IMR-90 (cell line): Measurements from ENCODE around the gene PET100. TPM values are rescaled to one million over a fixed set of nuclear protein-coding genes. Genes with fewer than 3 reads are reported as not detected.

Source experiments
- ATAC-seq: fragments of 200-7000 bp; cut with Tn5 transposase; 2 replicates; pipeline ENCODE4 v1.9.1; 2020; ENCODE audit warnings: low read depth, mild to moderate bottlenecking, moderate library complexity
- BruUV-seq: library from RNA; stranded (reverse); fragments of 400-500 nt; replicated peaks from 2 replicates; lab custom pipeline; 2021; lab: Mats Ljungman, UMichigan
- CTCF ChIA-PET: fragments of 300-600 bp; formaldehyde crosslinking; extraction: SDS; loops from one replicate; lab custom pipeline; 2021; ENCODE audit warnings: antibody characterized with exemption; lab: Yijun Ruan, JAX
- POLR2A ChIA-PET: fragments of 300-600 bp; sonication (Branson Sonifier 250); formaldehyde crosslinking; loops from one replicate; lab custom pipeline; 2022; ENCODE audit warnings: antibody characterized with exemption; ENCODE audit not compliant: unreplicated experiment; lab: Charles Lee
- DNase-seq: peaks from one replicate; pipeline ENCODE4 v3.0.0; 2013
- H2AFZ ChIP-seq: replicated peaks from 2 replicates; pipeline ENCODE3; 2013; ENCODE audit warnings: low read length, mild to moderate bottlenecking; ENCODE audit not compliant: poor library complexity
- H2AK5ac ChIP-seq: 2 replicates; pipeline ENCODE4 v1.6.1; 2013; ENCODE audit warnings: low read depth, low read length, inconsistent platforms
- H2AK9ac ChIP-seq: replicated peaks from 2 replicates; pipeline ENCODE3; 2013; ENCODE audit warnings: mild to moderate bottlenecking, low read depth, low read length, moderate library complexity; ENCODE audit not compliant: poor library complexity
- H2BK120ac ChIP-seq: 2 replicates; pipeline ENCODE4 v1.6.1; 2013; ENCODE audit warnings: low read depth, low read length, inconsistent platforms
- H2BK15ac ChIP-seq: 3 replicates; pipeline ENCODE4 v1.6.1; 2013; ENCODE audit warnings: low read depth, low read length, inconsistent platforms
- H2BK20ac ChIP-seq: 2 replicates; pipeline ENCODE4 v1.6.1; 2013; ENCODE audit warnings: low read depth, mild to moderate bottlenecking, inconsistent platforms, low read length, moderate library complexity
- H2BK5ac ChIP-seq: 2 replicates; pipeline ENCODE4 v1.6.1; 2013; ENCODE audit warnings: mild to moderate bottlenecking, low read depth, low read length, inconsistent platforms; ENCODE audit not compliant: poor library complexity, severe bottlenecking
- H3K14ac ChIP-seq: replicated peaks from 2 replicates; pipeline ENCODE4 v1.6.1; 2013; ENCODE audit warnings: low read depth, low read length, inconsistent platforms
- H3K18ac ChIP-seq: 2 replicates; pipeline ENCODE4 v1.6.1; 2013; ENCODE audit warnings: low read depth, low read length, control low read depth
- H3K23ac ChIP-seq: 2 replicates; pipeline ENCODE4 v1.6.1; 2013; ENCODE audit warnings: low read depth, low read length, inconsistent platforms
- H3K27ac ChIP-seq: 2 replicates; pipeline ENCODE4 v1.5.1; 2013; ENCODE audit warnings: mild to moderate bottlenecking, control low read depth, low read length; ENCODE audit not compliant: insufficient read depth
- H3K27me3 ChIP-seq: 2 replicates; pipeline ENCODE4 v1.6.1; 2013; ENCODE audit warnings: low read length; ENCODE audit not compliant: control insufficient read depth, insufficient read depth
- H3K36me3 ChIP-seq: 2 replicates; pipeline ENCODE4 v1.6.1; 2013; ENCODE audit warnings: low read length, mixed read lengths; ENCODE audit not compliant: control insufficient read depth, insufficient read depth
- H3K4ac ChIP-seq: 2 replicates; pipeline ENCODE4 v1.6.1; 2013; ENCODE audit warnings: low read depth, low read length, inconsistent platforms
- H3K4me1 ChIP-seq: 2 replicates; pipeline ENCODE4 v1.6.1; 2013; ENCODE audit warnings: low read length, mixed read lengths; ENCODE audit not compliant: control insufficient read depth, insufficient read depth
- H3K4me2 ChIP-seq: 2 replicates; pipeline ENCODE4 v1.6.1; 2013; ENCODE audit warnings: low read depth, mild to moderate bottlenecking, control low read depth, low read length, moderate library complexity
- H3K4me3 ChIP-seq: 2 replicates; pipeline ENCODE4 v1.5.1; 2013; ENCODE audit warnings: low read depth, mild to moderate bottlenecking, control low read depth, low read length, moderate library complexity; ENCODE audit not compliant: insufficient read depth
- H3K56ac ChIP-seq: 2 replicates; pipeline ENCODE4 v1.6.1; 2013; ENCODE audit warnings: low read length, inconsistent platforms; ENCODE audit not compliant: insufficient read depth; ENCODE audit errors: extremely low read depth
- H3K79me1 ChIP-seq, 2 experiments: 2 replicates each; pipeline ENCODE4 v1.6.1; 2013; ENCODE audit warnings: low read length in 2 of 2, inconsistent platforms in 1 of 2, low read depth in 1 of 2
- H3K9ac ChIP-seq: 2 replicates; pipeline ENCODE4 v1.6.1; 2013; ENCODE audit warnings: low read depth, low read length, control low read depth
- H3K9me1 ChIP-seq: 2 replicates; pipeline ENCODE4 v1.6.1; 2013; ENCODE audit warnings: low read length, inconsistent platforms; ENCODE audit not compliant: insufficient read depth
- H3K9me3 ChIP-seq: 2 replicates; pipeline ENCODE4 v1.6.1; 2013; ENCODE audit warnings: low read length; ENCODE audit not compliant: control insufficient read depth, insufficient read depth
- H4K20me1 ChIP-seq: 2 replicates; pipeline ENCODE4 v1.6.1; 2013; ENCODE audit warnings: low read length, inconsistent platforms; ENCODE audit not compliant: insufficient read depth
- H4K5ac ChIP-seq: 2 replicates; pipeline ENCODE4 v1.6.1; 2013; ENCODE audit warnings: mild to moderate bottlenecking, low read depth, low read length, control low read depth
- H4K8ac ChIP-seq, 2 experiments: 2 replicates each; pipeline ENCODE4 v1.6.1; 2013; ENCODE audit warnings: low read depth in 2 of 2, low read length in 2 of 2, control low read depth in 1 of 2, inconsistent platforms in 1 of 2
- H4K91ac ChIP-seq: 2 replicates; pipeline ENCODE4 v1.6.1; 2013; ENCODE audit warnings: low read depth, low read length, inconsistent platforms; ENCODE audit not compliant: insufficient read depth
- CEBPB ChIP-seq: IDR thresholded peaks from 2 replicates; pipeline ENCODE4 v1.6.1; 2012; ENCODE audit warnings: low read depth, low read length, improper control_type of control experiment
- MAZ ChIP-seq: IDR thresholded peaks from 2 replicates; pipeline ENCODE4 v1.6.1; 2012; ENCODE audit warnings: low read depth, mild to moderate bottlenecking, low read length, improper control_type of control experiment, moderate library complexity, borderline replicate concordance
- POLR2A ChIP-seq: IDR thresholded peaks from 2 replicates; pipeline ENCODE4 v1.6.1; 2012; ENCODE audit warnings: mild to moderate bottlenecking, low read depth, low read length
- RCOR1 ChIP-seq: IDR thresholded peaks from 2 replicates; pipeline ENCODE4 v1.6.1; 2012; ENCODE audit warnings: mild to moderate bottlenecking, low read length, improper control_type of control experiment; ENCODE audit not compliant: insufficient replicate concordance
- WGBS, 2 experiments: methylation state at CpG; one replicate each; pipeline versions ENCODE4 v1.1.5 to v1.1.7; 2013; ENCODE audit warnings: missing lambda C conversion rate in 2 of 2; ENCODE audit not compliant: insufficient read length in 1 of 2; ENCODE audit errors: extremely low coverage in 2 of 2; 5-methylcytosine and 5-hydroxymethylcytosine counted together
- dilution Hi-C: fragments of 300-500 bp; cut with HindIII; formaldehyde crosslinking; loops from one replicate; pipeline ENCODE4 v1.14.3; 2018; ENCODE audit warnings: low sequenced_read_pairs; ENCODE audit not compliant: unreplicated experiment
- in situ Hi-C: fragments of 300-500 bp; cut with MboI; formaldehyde crosslinking; loops from 3 replicates; pipeline ENCODE4 v1.14.3; 2019; ENCODE audit warnings: low sequenced_read_pairs, inconsistent platforms, mixed read lengths
- intact Hi-C: fragments of 100-400 bp; cut with micrococcal nuclease; formaldehyde crosslinking; loops from 2 replicates; pipeline ENCODE4 v1.10.0; 2022
- polyA plus RNA-seq, 3 experiments: library from polyadenylated mRNA; depleted of rRNA; stranded (reverse); fragments of >200 nt; gene quantifications; 2 replicates each; pipeline ENCODE4 v1.2.3, GENCODE V29; 2012; ENCODE audit warnings: low replicate concordance in 1 of 3
- total RNA-seq: library from RNA; depleted of rRNA; stranded (reverse); fragments of >200 nt; gene quantifications from 2 replicates; pipeline ENCODE4 v1.2.3, GENCODE V29; 2012

PET100 gene
- total and polyA plus RNA-seq, 2 of the 4 experiments (the other 2 are of a cell fraction): 1.4 to 31.4 TPM

DNA sequence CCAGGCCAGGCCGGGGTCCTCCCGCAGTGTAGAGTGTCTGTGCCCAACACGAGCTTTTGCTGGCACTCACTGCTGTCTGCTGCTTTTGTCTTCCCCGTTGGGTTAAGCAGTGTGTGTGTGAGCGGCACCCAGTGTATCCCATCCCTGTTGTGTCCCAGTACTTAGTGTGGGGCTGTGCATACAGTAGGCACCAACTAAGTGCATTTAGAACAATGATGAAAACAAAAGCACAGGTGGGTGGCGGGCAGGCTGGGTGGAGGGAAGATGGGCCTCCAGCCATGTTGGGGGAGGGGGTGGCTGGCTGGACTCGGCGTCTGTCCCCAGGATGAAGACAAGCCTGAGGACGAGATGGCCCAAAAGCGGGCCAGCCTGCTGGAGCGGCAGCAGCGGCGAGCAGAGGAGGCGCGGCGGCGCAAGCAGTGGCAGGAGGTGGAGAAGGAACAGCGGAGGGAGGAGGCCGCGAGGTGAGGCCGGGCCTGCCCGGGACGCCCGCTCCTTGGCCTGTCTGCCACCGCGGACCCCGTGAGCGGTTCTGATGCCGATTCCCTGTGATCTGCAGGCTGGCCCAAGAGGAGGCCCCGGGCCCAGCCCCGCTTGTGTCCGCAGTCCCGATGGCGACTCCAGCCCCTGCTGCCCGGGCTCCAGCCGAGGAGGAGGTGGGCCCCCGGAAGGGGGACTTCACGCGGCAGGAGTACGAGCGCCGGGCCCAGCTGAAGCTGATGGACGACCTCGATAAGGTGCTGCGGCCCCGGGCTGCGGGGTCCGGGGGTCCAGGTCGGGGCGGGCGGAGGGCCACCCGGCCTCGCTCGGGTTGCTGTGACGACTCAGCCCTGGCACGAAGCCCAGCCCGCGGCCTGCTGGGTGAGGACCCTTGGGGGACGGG lies 14.5 kb upstream of the PET100 start:
- H3K18ac ChIP-seq: no peak overlapping the region
- no peak overlapping the region for H3K14ac ChIP-seq
- no peak overlapping the region for H2AK9ac ChIP-seq
- no peak overlapping the region for H2BK5ac ChIP-seq
- no peak overlapping the region for H4K5ac ChIP-seq
- no peaks in the 10 kb centered on the region for H4K20me1 ChIP-seq
- no peak overlapping the region for H4K8ac ChIP-seq
- no peak overlapping the region for H3K27ac ChIP-seq
- H3K9me3 ChIP-seq: no peaks in the 10 kb centered on the region
- no peak overlapping the region for H3K9ac ChIP-seq
- WGBS, 2 experiments: 68% methylated on average over 16 of the region's 59 CpGs; no CpG with 5 or more reads in 1 of the 2 experiments
- no peak overlapping the region for H2BK120ac ChIP-seq
- no peak overlapping the region for H3K4me2 ChIP-seq
- DNase-seq: no peak
- no peak for ATAC-seq
- no peak overlapping the region for H4K91ac ChIP-seq
- no peaks in the 10 kb centered on the region for H3K9me1 ChIP-seq
- H3K23ac ChIP-seq: no peak overlapping the region
- dilution Hi-C loops: no loop called here
- intact Hi-C loops: no loop called here
- no peak overlapping the region for H3K56ac ChIP-seq
- H3K79me1 ChIP-seq: no peaks in the 10 kb centered on the region
- no peak overlapping the region for H2BK20ac ChIP-seq
- in situ Hi-C loops: no loop called here
- H3K27me3 ChIP-seq: no peaks in the 10 kb centered on the region
- CTCF ChIA-PET: no interaction called here
- H2AK5ac ChIP-seq: no peak overlapping the region
- peaks cover 22% of the 10 kb centered on the region for H3K36me3 ChIP-seq
- H3K4ac ChIP-seq: no peak overlapping the region
- no peak overlapping the region for H2BK15ac ChIP-seq
- BruUV-seq: no TSS peak
- H2AFZ ChIP-seq: no peak overlapping the region
- no peaks in the 10 kb centered on the region for H3K4me1 ChIP-seq
- no peak for TF ChIP-seq RCOR1
- TF ChIP-seq POLR2A: no peak
- TF ChIP-seq CEBPB: no peak
- TF ChIP-seq MAZ: no peak
- POLR2A ChIA-PET: no interaction called here
- no peak overlapping the region for H3K4me3 ChIP-seq
